ENCODE data around the gene GALNT2. TPM values are rescaled to one million over a fixed set of nuclear protein-coding genes. Genes with fewer than 3 reads are reported as not detected.

GALNT2 gene
- total RNA-seq, 1 experiment from 2014 or later: 114 TPM

GRCh38 chr1:230300322-230301301, 233.6 kb downstream of the GALNT2 start:
- TF ChIP-seq, protein P1, sequence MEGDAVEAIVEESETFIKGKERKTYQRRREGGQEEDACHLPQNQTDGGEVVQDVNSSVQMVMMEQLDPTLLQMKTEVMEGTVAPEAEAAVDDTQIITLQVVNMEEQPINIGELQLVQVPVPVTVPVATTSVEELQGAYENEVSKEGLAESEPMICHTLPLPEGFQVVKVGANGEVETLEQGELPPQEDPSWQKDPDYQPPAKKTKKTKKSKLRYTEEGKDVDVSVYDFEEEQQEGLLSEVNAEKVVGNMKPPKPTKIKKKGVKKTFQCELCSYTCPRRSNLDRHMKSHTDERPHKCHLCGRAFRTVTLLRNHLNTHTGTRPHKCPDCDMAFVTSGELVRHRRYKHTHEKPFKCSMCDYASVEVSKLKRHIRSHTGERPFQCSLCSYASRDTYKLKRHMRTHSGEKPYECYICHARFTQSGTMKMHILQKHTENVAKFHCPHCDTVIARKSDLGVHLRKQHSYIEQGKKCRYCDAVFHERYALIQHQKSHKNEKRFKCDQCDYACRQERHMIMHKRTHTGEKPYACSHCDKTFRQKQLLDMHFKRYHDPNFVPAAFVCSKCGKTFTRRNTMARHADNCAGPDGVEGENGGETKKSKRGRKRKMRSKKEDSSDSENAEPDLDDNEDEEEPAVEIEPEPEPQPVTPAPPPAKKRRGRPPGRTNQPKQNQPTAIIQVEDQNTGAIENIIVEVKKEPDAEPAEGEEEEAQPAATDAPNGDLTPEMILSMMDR (IDR thresholded peaks at IDR 0.05; ENCODE audit: unreplicated experiment): no peak
- intact Hi-C loops (cut with micrococcal nuclease): no loop called here
- H3K9me3 Mint-ChIP-seq (ENCODE audit: unreplicated experiment): no peaks in the 10 kb centered on the region
- no peak overlapping the region for H3K27ac Mint-ChIP-seq (ENCODE audit: low read depth, unreplicated experiment)
- no peaks in the 10 kb centered on the region for H3K27me3 Mint-ChIP-seq (ENCODE audit: insufficient read depth, unreplicated experiment)
- H3K4me3 Mint-ChIP-seq (ENCODE audit: unreplicated experiment): no peak overlapping the region
- BruUV-seq (replicated peaks): no TSS peak
- H3K36me3 Mint-ChIP-seq (ENCODE audit: insufficient read depth, unreplicated experiment): no peaks in the 10 kb centered on the region
- POLR2A ChIA-PET: interaction anchor here (0.7 kb wide), 1 partner anchor 13 kb away, joined by 3 read pairs; no protein-coding TSS in a partner anchor
- no peak for DNase-seq (ENCODE audit: unreplicated experiment)
- CTCF ChIA-PET: interaction anchor here (0.6 to 1.2 kb wide), 3 partner anchors 9 to 953 kb away, joined by 3 read pairs; no protein-coding TSS in a partner anchor
- H3K4me1 Mint-ChIP-seq (ENCODE audit: insufficient read depth, unreplicated experiment): peaks cover 15% of the 10 kb centered on the region

GRCh38 chr1:230301322-230301721, 234.3 kb downstream of the GALNT2 start:
- H3K27me3 Mint-ChIP-seq (ENCODE audit: insufficient read depth, unreplicated experiment): no peaks in the 10 kb centered on the region
- no peak overlapping the region for H3K4me3 Mint-ChIP-seq (ENCODE audit: unreplicated experiment)
- H3K4me1 Mint-ChIP-seq (ENCODE audit: insufficient read depth, unreplicated experiment): peaks cover 15% of the 10 kb centered on the region
- H3K27ac Mint-ChIP-seq (ENCODE audit: low read depth, unreplicated experiment): no peak overlapping the region
- ChIA-PET POLR2A (interaction anchor here (0.7 kb wide), 1 partner anchor 14 kb away, joined by 3 read pairs; no protein-coding TSS in a partner anchor), CTCF (interaction anchor here (0.6 to 1.2 kb wide), 2 partner anchors 640 to 953 kb away, joined by 3 read pairs; no protein-coding TSS in a partner anchor)
- H3K36me3 Mint-ChIP-seq (ENCODE audit: insufficient read depth, unreplicated experiment): no peaks in the 10 kb centered on the region
- no TSS peak for BruUV-seq (replicated peaks)
- DNase-seq (ENCODE audit: unreplicated experiment): no peak
- H3K9me3 Mint-ChIP-seq (ENCODE audit: unreplicated experiment): no peaks in the 10 kb centered on the region
- intact Hi-C loops (cut with micrococcal nuclease): no loop called here
- TF ChIP-seq, protein P1 (IDR thresholded peaks at IDR 0.05; ENCODE audit: unreplicated experiment): no peak

DNA sequence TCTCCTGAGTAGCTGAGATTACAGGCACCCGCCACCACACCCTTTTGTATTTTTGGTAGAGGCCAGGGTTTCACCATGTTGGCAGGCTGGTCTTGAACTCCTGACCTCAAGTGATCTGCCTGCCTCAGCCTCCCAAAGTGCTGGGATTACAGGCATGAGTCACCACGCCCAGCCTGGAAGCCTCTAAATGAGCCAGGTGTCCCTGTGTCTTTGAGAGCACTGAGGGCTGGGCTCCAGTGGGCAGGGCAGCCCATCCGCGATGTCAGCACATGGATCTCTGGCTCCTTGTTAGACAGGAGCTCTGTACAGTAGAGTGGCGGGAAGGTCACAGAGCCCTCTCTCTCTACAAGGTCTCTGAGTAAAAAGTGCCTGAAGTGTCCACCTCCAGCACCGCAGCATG, 234.8 kb downstream of the GALNT2 start:
- ChIA-PET CTCF (interaction anchor here (0.6 to 1.4 kb wide), 5 partner anchors 12 to 640 kb away, joined by 3 to 4 read pairs (median 3); no protein-coding TSS in a partner anchor), POLR2A (no interaction called here)
- no TSS peak for BruUV-seq (replicated peaks)
- Mint-ChIP-seq H3K4me3 (ENCODE audit: unreplicated experiment) (no peak overlapping the region), H3K27me3 (ENCODE audit: insufficient read depth, unreplicated experiment) (no peaks in the 10 kb centered on the region), H3K36me3 (ENCODE audit: insufficient read depth, unreplicated experiment) (no peaks in the 10 kb centered on the region), H3K9me3 (ENCODE audit: unreplicated experiment) (no peaks in the 10 kb centered on the region), H3K27ac (ENCODE audit: low read depth, unreplicated experiment) (no peak overlapping the region), H3K4me1 (ENCODE audit: insufficient read depth, unreplicated experiment) (peaks cover 16% of the 10 kb centered on the region)
- TF ChIP-seq, protein P1 (IDR thresholded peaks at IDR 0.05; ENCODE audit: unreplicated experiment): no peak
- intact Hi-C loops (cut with micrococcal nuclease): no loop called here
- no peak for DNase-seq (ENCODE audit: unreplicated experiment)

GRCh38 chr1:230303069-230303468, 236.0 kb downstream of the GALNT2 start:
- H3K27ac Mint-ChIP-seq (ENCODE audit: low read depth, unreplicated experiment): no peak overlapping the region
- ChIA-PET CTCF (interaction anchor here (0.6 to 2.9 kb wide), 10 partner anchors 8 to 745 kb away, joined by 3 to 8 read pairs (median 4); partner anchors contain the start of gene ABCB10), POLR2A (interaction anchor here (0.6 to 1.6 kb wide), 2 partner anchors 25 to 1038 kb away, joined by 3 to 9 read pairs; no protein-coding TSS in a partner anchor)

More at GRCh38 chr1:230303069-230303468, 236.0 kb downstream of the GALNT2 start:
- Mint-ChIP-seq H3K4me3 (ENCODE audit: unreplicated experiment) (no peak overlapping the region), H3K27me3 (ENCODE audit: insufficient read depth, unreplicated experiment) (no peaks in the 10 kb centered on the region), H3K4me1 (ENCODE audit: insufficient read depth, unreplicated experiment) (peaks cover 28% of the 10 kb centered on the region), H3K36me3 (ENCODE audit: insufficient read depth, unreplicated experiment) (no peaks in the 10 kb centered on the region), H3K9me3 (ENCODE audit: unreplicated experiment) (no peaks in the 10 kb centered on the region)
- intact Hi-C loops (cut with micrococcal nuclease): no loop called here
- DNase-seq (ENCODE audit: unreplicated experiment): no peak
- no TSS peak for BruUV-seq (replicated peaks)
- TF ChIP-seq, protein P1 (IDR thresholded peaks at IDR 0.05; ENCODE audit: unreplicated experiment): no peak
